Activated naive CD4-positive, alpha-beta T cell treated with anti-CD3 and anti-CD28 coated beads, Interleukin-2, amount 50 U/mL, for 16 hours (primary cell): ENCODE measurements around the gene SGPL1.

Experiments used
- DNase-seq: peaks from one replicate; pipeline ENCODE4 v3.0.0-alpha.2; 2020

SGPL1 gene

DNA sequence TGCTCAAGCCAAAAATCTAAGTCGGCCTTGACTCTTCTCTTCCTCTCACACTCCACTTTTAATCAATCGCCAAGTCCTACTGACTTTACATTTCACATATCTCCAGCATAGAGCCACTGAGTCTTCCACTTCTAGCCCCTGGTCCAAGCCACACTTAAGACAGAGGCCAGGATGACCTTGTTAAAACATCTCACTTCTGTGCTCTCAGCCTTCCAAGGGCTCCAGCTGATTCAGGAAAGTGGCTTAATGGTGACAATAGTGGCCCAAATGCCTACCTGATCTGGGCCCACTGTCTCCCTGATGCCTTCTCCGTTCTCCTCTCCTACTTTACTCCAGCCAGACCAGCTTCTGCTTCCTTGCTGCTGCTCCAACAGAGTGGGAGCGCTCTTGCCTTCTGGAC is 35.0 kb upstream of the SGPL1 start:
- DNase-seq: no peak

DNA sequence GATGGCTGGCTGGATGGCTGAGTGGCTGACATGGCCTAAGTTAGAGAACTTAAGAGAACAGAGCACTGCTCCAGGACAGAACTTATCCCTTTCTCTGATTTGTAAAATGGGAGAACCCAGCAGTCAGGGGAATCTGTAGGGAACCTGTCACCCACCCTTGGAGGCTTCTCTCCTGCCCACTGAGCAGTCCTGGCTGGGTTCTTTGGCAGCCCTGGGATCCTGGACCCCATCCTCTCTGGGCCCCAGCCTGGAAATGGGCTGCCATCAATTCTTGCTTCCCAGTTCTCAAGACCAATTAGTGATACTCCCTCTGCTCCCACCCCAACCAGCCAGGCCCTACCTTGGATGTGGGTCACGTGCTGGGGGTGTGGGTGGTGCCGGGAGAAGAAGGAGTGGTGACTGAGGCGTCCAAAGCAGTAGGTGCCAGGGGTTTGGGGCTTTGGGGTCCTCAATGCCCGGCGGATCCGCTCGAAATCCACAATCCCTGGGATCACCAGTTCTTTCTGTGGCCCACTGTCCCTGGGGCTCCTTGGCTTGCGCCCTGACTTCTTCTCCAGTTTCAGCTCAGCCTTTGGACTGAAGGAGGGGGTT is 34.2 kb upstream of the SGPL1 start:
- DNase-seq: no peak

DNA sequence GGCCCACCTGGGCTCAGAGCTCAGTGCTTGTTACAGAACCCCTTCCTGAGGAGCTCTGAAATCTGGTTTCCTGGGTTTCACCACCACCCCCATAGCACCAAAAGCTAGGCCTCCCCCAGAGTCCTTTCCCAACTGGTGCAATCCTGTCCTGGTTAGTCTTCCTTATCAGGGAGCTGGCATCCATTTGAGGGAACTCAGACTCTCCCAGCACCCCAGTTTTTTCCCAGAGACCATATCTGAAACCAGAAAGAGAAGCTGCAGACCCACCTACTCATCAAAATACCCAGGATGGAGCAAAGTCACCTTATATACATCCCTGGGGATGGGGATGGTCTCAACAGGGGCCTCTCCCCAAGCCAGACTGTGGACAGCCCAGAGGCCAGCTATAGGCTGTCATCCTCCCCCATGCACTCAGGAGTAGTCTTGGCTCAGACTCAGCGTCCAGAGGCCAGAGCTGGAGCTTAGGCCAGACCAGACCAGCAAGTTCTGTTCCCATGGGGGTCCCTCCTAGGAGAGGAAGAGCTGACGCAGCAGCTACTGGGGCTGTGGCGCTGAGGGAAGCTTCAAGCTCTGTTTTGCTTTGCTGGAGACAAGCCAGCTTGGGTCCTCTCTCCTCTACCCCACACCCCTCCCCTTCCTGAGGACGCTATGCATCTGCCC is 33.5 kb upstream of the SGPL1 start:
- no peak for DNase-seq

DNA sequence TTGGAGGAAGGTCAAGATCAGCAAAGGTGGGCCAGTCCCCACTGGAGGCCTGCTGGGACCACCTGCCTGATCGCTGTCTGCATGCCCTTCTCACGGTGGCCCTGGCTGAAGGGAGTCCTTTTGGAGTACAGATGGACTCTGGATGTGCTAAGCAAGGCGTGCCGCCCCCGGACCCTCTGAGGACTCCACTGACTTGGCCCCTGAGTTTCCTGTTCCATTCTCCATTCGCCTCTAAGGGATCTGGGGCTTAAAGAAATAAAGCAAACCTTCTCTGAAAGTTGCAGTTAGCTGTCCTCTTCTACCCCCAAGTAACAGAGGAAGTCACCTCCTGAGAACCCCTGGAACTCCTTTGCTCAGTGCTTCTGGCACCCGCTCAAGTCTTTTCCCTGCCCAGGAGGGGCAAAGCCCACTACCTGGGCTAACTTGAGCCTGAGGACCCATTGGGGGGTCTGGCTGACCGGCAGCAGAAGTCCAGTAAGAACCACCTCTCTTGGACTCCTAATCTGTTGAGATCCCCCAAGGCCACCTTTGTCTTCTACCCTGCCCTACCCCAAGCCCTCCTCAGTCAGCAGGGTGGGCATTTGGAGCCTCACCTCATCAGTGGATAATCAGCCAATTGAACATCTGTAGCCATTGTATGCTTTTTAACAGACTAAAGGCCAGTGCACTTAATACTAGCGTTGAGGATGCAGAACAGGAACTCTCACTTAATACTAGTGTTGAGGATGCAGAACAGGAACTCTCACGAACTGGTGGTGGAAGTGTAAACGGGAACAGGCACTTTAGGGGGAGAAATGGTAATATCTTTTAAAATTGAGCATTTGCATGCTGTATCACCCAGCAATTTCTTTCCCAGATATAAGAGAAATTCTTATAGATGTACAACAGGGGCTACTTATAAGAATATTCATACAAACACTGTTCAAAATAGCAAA is 32.7 kb upstream of the SGPL1 start:
- no peak for DNase-seq

DNA sequence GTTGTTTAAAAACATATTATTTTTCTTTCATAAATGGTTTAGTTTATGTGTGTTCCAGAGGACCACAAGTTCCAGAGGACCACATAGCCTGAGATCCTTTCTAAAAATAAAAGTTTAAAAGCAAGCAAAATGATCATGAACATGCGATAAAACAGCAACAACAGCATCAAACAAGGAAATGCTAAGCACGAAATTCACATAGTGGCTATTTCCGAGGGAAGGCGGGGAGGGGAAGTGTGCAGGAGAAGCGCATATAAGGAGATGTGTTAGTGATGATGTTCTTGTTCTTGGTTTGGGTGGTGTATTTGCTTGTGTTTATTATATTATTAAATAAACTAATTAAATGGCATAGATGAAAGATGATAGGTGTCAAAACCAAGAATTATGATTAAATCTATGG is 31.7 kb upstream of the SGPL1 start:
- no peak for DNase-seq

DNA sequence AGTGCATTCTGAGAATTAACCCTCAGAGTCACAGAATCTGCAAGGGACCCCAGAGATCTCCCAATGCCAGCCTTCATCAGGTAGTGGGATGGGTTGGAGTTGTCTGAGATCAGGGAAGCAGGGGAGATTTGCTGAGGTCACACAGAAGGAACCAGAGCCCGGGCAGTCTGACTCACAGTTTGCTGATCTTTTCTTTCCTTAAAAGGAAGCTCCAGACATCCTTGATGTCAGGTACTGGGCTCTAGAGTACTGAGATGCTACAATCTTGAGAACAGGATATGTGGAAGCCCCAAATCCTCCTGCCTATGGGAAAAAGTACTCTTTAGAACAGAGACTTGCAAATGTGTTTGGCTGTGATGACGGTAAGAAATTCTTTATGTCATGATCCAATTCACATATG is 31.3 kb upstream of the SGPL1 start:
- DNase-seq: no peak

DNA sequence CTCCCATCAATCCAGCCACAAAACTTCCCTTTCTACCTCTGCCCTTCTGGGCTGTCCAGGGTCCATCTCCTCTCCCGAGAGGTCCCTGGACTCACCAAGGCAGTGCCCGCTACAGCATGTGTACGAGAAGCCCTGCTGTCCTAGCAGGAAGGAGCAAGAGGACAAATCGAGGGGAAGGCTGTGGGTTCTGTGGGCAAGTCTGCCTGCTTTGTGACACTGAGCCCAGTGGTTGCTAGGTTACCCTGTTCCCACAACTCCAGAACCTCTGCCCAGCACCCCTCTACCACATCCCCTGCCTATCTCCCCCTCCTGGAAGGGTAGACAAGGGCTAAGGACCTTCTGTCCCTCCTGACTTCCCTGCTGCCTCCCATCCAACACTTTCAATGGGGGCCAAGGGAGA is 30.6 kb upstream of the SGPL1 start, which contains the start of gene TBATA:
TSS of gene TBATA (minus strand) at position 188 of the 400 bp plus-strand sequence. CDS start 1,998 bp downstream, outside the sequence.
- DNase-seq: no peak

DNA sequence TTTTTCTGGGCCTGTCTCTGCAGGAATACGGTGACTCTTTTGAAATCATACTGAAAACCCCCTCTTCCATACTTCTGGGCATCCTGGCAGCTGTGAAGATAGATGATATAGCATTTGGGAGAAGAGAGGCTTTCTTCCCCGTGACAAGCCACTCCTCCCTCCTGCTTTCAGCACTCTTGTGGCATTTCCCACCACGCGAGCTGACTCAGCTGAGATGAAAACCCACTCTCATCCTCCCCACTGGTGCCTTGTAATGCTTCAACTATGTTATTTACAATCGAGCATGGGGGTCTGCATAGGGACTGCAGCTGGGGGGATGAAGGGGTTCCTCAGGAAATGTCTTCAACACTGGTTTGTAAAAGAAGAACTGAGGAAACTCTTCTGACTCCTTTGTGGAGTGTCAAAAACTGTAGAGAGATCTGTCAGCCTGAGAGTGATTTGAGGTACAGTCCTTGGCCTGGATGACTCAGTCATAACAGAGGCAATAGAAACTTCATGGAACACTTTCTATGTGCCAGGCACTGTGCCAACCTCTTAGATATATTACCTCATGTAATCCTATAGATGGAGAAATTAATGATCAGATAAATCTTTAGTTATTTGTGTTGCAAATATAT is 28.8 kb upstream of the SGPL1 start:
- no peak for DNase-seq

DNA sequence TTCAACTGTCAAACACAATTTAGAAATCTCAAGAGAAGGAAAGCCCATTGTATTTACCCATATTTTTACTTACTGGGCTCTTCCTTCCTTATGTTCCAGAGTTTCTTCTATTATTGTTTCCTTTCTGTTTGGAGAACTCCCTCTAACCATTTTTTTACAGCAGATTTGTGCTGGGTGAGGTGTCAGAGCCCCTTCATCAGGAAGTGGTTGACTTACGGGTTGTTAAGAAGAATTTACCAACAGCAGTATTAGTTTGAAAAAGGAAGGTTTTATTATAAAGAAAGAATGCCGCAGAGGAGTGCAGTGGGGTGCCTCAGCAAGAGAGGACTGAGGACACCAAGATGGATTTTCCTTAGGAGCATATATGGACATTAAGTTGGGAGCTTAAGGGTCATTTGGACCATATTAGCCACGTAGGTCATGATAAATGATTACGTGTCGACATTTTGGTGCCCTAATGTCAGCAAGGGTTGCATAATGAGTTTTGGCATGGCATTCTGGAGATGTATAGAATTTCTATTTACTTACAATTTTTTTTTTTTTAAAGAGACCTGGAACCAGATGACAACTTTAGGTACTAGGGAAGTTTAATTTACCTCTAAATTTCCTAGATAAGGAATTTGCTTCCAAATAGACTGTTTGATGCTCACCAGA is 24.2 kb upstream of the SGPL1 start:
- no peak for DNase-seq

DNA sequence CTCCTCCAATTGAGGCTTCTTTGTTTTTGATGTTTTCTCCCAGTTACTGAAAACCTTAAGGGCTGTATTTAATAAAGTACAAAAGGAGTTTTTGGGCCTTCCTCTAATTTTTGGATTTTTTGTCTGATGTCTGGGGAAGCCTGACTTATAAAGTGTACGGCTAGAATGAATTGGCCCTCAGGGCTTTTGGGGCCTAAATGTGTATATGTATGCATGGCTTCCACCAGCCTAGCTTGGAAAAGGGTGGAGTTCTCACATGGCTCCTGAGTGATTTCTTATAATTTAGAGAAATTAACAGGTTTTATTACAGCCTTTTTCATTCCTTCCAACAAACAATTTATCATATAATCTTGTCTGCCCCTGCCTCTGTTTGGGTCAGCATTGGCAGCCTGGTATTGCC is 20.1 kb upstream of the SGPL1 start:
- DNase-seq: no peak

DNA sequence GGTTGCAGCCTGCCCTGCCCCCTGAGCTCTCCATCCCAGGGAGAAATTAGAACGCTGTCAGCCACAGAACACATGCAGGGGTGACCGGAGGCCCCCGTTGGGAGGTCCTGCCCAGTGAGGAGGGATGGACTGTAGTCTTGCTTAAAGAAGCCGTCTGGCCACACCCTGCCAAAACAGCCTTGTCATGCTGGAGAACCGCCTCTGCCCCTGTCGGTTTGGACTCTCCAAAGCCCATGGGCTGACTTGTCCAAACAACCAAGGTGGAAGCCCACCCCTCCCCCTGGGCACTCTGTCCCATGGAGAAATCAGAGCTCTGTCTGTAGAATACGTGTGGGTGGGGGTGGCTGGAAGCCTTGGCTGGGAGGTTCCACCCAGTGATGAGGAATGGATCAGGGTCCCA is 17.9 kb upstream of the SGPL1 start:
- DNase-seq: no peak

DNA sequence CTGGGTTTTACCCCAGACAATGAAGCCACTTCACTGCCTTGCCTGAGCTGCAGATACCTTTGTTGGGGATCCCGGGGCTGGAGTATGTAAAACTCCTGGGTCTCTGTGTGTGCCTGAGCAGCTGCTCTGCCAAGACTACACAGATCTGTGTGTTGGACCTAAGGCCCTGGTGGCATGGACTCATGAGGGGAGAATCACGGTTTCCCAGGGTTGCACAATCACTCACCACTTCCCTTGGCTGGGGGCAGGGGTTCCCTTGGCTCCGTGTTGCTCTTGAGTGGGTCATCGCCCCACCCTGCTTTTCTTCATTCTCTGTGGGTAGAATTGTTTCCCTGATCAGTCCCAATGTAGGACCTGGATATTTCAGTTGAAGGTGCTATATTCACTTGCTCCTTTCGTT is 16.6 kb upstream of the SGPL1 start:
- no peak for DNase-seq

DNA sequence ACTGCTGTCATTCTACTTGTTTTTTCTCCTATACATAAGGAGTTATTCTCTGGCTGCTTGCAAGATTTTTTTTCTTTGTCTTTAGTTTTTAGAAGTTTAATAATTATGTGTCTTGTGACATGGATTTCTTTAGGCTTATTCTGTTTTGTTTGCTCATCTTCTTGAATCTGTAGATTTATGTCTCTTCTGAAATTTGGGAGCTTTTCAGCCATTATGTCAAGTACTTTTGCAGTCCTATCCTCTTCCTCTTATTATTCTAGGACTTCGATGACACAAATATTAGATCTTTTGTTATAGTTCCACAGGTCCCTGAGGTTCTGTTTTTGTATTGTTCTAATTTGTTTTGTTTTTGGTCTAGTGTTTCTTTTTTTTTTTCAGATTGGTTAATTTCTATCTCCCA is 13.9 kb upstream of the SGPL1 start:
- DNase-seq: no peak

DNA sequence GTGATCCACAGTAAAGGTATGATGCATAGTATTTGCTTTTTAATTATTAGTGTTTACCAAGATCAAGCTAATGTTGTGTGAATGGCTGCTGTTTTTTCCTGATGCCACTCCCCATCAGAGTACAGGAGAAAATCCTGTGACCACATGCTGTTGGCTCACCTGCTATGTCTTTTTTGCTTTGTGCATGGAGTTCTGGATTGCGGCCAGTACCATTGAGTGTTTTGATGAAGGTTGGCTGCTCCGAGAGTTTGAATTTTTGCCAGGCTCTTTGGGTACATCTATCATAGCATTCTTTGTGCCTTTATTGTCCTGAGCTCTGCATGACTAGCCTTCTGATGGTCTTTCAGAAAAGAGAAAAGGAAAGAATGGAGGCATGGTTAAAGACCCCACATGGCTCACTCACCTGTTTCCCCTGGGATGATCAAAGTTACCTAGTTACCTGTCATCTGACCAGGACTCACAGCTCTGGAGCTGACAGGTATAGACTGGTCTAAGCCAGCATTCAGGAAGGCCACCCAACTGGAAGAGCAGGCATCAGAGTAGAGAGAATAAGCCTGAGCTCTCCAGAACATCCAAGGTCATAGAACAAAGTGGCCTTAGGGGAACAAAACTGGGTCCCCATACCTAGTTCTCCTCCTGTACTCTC is 11.8 kb upstream of the SGPL1 start:
- no peak for DNase-seq

DNA sequence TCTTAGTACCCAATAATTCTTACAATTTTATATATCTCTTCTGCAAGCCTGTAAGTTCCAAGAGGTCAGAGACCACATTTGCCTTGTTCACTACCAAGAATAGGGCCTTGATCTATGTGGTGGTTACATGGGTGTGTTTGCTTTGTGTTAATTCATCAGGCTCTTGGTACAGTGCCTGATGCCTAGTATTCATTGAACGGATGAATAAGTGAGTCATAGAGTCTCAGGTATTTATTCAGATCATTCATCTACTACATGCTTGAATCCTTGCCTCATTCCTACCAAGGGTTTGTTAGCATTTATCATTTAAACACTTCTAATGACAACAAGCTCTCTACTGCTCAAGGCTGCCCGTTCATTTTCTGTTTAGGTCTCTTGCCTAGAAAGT is 11.3 kb upstream of the SGPL1 start:
- DNase-seq: no peak

DNA sequence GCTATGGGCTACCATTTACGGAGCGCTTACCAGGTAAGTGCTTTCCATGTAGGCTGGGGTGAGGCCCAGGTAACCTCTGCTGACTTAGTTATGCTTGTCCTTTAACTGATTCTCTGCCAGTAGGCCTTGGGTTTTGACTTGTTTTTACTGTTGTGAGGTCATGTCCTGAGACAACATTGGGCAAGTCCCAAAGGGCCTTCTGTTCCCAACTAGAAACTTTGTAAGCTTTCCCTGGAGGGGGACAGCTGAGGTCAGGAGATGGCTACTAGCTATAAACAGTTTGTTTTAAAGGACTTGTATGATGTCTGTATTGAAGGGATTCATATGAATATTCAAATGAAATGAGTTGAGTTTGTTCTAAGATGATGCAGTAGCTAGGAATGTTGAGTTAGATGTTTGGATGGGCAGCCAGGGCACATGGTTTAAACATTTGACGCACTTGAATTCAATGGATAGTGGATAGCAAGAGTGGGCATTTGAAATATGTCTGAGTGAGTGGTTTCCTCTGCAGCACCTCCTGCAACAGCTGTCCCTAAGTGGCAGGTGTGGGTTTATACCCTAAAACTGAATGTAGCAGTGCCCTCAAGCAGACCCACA is 10.0 kb upstream of the SGPL1 start:
- no peak for DNase-seq

DNA sequence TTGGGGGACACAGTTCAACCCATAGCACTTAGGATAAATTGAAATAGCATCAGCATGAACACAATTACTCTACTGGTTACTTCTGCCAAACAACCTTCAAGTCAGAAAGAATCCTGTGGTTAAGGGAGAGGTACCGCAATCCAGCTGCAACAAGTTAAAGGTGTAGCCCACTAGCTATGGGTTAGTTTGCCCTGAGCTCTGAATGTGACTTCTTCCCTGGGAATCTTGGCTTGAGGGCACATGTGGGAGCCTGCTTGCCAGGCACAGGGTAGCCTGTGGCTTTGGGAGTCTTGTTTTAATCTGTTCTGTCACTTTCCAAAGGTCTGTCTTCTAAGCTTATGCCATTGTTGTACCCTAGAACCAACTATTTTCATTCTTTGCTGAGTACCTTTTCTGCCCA is 8.9 kb upstream of the SGPL1 start:
- no peak for DNase-seq

DNA sequence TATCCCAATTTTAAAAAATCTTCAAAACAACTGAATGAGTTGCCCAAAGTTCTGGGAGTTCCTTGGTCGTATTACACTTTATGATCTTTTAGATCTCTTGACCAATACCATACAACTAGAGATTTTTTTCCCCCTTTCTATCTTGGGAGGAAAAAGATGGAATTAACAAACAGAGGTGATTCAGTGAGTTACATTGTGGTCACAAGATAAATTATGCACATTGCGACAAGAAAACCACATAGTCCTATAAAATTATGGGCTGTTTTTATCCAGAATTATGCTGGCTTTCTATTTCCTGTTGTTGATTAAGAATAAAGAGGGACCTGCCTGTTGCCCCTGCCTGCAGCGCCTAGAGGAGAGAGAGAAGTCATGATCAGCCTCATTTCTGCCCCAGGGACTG is 8.2 kb upstream of the SGPL1 start:
- no peak for DNase-seq

DNA sequence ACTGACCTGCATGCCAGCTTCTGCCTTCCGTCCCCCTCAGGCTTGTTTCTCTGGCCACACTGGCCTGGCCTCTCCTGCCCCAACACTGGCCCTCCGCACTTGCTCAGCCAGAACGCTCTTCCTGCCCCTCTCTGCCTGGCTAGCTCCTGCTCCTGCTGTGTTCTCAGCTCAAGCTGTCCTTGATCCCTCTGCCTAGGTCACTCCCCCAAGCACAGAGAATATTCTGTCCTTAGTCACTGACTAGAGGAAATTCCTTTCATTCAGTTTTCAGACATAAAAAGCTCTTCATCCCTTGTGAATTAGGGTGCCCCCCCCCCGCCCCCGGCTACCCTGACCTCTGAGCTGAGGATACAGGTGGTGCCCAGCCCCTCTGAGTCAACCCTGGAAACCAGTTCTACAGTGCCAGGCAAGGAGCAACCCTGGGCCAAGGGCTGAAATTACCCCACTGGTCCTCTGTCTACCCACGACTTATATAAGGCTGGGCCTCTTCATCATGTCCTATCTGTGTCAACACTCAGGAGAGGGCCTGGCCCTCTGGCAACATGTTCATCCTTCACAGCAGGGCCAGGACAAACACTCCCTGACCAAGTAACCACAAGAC is 6.6 kb upstream of the SGPL1 start:
- DNase-seq: no peak

DNA sequence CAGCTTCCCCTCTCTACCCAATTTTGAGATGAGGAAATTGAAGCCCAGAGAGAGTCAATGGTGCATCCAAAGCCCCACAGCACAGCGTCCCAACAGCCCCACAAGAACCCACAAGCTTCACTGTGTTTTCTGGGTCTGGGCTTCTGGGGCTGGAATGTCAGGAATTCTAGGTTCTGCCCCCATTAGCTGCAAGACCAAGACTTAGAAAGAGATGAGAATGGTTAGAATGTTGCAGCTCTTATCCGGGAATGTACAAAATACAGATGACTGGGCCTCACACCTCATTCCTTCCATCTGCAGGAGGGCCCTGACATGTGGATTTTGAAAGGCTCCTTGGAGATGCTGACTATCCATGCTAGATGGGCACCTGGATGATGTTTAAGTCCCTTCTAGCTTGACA is 6.0 kb upstream of the SGPL1 start:
- DNase-seq: no peak

DNA sequence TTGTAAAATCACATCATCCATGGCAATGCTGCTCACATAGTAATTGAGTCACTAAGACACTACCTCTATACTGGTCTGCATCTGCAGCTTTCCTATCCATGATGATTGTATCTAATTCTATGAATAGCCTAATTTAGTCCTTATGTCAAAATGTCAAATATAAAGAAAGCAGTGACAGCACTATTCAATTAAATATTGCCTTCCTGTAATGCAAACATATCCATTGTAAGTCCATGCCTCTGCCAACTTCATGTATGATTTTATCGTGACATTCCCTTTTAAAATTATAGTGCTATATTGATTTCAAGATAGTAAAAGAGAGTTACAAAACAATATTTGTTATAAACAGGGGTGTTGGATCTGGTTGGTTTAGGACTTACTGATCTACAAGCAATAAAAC is 4.8 kb upstream of the SGPL1 start:
- DNase-seq: no peak

DNA sequence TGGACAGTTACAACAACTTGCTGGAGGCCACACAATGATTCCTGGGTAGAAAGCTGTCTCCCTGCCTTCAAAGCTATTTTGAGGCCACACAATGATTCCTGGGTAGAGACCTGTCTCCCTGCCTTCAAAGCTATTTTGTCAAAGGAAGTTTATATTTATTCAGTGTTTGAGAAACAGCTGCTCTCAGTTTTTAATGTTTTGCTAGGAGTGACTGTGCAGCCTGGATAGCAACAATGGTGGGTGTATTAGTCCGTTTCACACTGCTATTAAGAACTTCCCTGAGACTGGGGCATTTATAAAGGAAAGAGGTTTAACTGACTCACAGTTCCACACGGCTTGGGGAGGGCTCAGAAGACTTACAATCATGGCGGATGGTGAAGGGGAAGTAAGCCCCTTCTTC is 3.9 kb upstream of the SGPL1 start:
- no peak for DNase-seq
